B cell (primary cell): Measurements from ENCODE around the gene ZBTB44.

Experiments used
- CTCF ChIP-seq: fragments of 200-600 bp; IDR thresholded peaks from one replicate; pipeline ENCODE4 v1.8.0; 2022; ENCODE audit warnings: antibody characterized with exemption, mild to moderate bottlenecking
- EZH2 ChIP-seq: IDR thresholded peaks from 2 replicates; pipeline ENCODE4 v1.6.1; 2012; ENCODE audit warnings: borderline replicate concordance, low read depth, mild to moderate bottlenecking, moderate library complexity, low read length; ENCODE audit not compliant: insufficient read depth, poor library complexity, severe bottlenecking

GRCh38 chr11:130206141-130206540 is 108.6 kb downstream of the ZBTB44 start:
- TF ChIP-seq CTCF (no peak), EZH2 (no peak)
